Small intestine (tissue), 7 donors: ENCODE data around the gene TOMM40L. TPM values are rescaled to one million over a fixed set of nuclear protein-coding genes. Genes with fewer than 3 reads are reported as not detected.

Source experiments
- DNase-seq, 2 donors: peaks; one replicate each; pipeline versions ENCODE4 v3.0.0 to v3.0.0-alpha.2; 2013
- FAIRE-seq: peaks from 2 replicates; lab custom pipeline; 2012; peaks lifted over from hg19 to GRCh38; lab: Jason Lieb, UNC
- H3K27ac ChIP-seq, 3 donors: one replicate each; pipeline ENCODE4 v1.5.1; 2013; ENCODE audit warnings: low read length in 2 of 3, mild to moderate bottlenecking in 2 of 3, control low read depth in 1 of 3, inconsistent platforms in 1 of 3, low read depth in 1 of 3, moderate library complexity in 1 of 3
- H3K27me3 ChIP-seq, 3 donors: one replicate each; pipeline ENCODE4 v1.6.1; 2013; ENCODE audit warnings: low read length in 3 of 3, inconsistent platforms in 1 of 3; ENCODE audit not compliant: control insufficient read depth in 3 of 3, insufficient read depth in 3 of 3
- H3K36me3 ChIP-seq, 3 donors: one replicate each; pipeline ENCODE4 v1.6.1; 2013; ENCODE audit warnings: low read length in 3 of 3, inconsistent platforms in 1 of 3, low read depth in 1 of 3, mild to moderate bottlenecking in 1 of 3, moderate library complexity in 1 of 3; ENCODE audit not compliant: control insufficient read depth in 3 of 3, insufficient read depth in 2 of 3
- H3K4me1 ChIP-seq, 3 donors: one replicate each; pipeline ENCODE4 v1.6.1; 2013; ENCODE audit warnings: low read length in 2 of 3, inconsistent platforms in 1 of 3, low read depth in 1 of 3, mild to moderate bottlenecking in 1 of 3, moderate library complexity in 1 of 3; ENCODE audit not compliant: control insufficient read depth in 3 of 3, insufficient read depth in 2 of 3
- H3K4me3 ChIP-seq, 3 donors: one replicate each; pipeline ENCODE4 v1.5.1; 2013; ENCODE audit warnings: low read length in 3 of 3, control low read depth in 1 of 3, inconsistent platforms in 1 of 3, low read depth in 1 of 3, mild to moderate bottlenecking in 1 of 3, moderate library complexity in 1 of 3
- H3K9me3 ChIP-seq, 2 donors: one replicate each; pipeline ENCODE4 v1.6.1; 2013; ENCODE audit warnings: low read depth in 1 of 2, low read length in 1 of 2; ENCODE audit not compliant: control insufficient read depth in 2 of 2, insufficient read depth in 1 of 2
- WGBS, 3 donors: extraction: QIAGEN DNeasy Blood & Tissue Kit; methylation state at CpG; one replicate each; pipeline ENCODE4 v1.1.7; 2013; 5-methylcytosine and 5-hydroxymethylcytosine counted together
- polyA plus RNA-seq, 4 donors: library from polyadenylated mRNA; stranded (reverse) in 3 of 4; unstranded in 1 of 4; fragments of 200-250 nt in 3 of 4; fragments of 120-200 nt in 1 of 4; gene quantifications; one replicate each; pipeline versions ENCODE4 v1.2.1 to v1.2.3, GENCODE V29; 2013
- donor health status: healthy with polysubstance abuse.
- donor health status: control.
- donor health status: control.
- donor health status: Bipolar disorder and iron deficiency.
- donor health status: healthy.

The TOMM40L gene
- polyA plus RNA-seq, 4 donors = 12.4 to 32.9 (median 22.1) TPM

- Histone ChIP-seq H3K4me1 (peaks cover 0 to 6% (median 3%) of the 10 kb centered on the region in 3 donors), H3K4me3 (no peak overlapping the region), H3K27me3 (peaks cover 0 to 4% (median 0%) of the 10 kb centered on the region in 3 donors), H3K27ac (no peak overlapping the region), H3K36me3 (peaks cover 0 to 13% (median 0%) of the 10 kb centered on the region in 3 donors), H3K9me3 (no peaks in the 10 kb centered on the region)
- FAIRE-seq = no peak
- no peak for DNase-seq
- WGBS, 3 donors = 79 to 92% (median 81%) methylated on average over 19 to 21 of the region's 21 CpGs
Observed at GRCh38 chr1:161193561-161194235, 32.2 kb upstream of the TOMM40L start.

DNA sequence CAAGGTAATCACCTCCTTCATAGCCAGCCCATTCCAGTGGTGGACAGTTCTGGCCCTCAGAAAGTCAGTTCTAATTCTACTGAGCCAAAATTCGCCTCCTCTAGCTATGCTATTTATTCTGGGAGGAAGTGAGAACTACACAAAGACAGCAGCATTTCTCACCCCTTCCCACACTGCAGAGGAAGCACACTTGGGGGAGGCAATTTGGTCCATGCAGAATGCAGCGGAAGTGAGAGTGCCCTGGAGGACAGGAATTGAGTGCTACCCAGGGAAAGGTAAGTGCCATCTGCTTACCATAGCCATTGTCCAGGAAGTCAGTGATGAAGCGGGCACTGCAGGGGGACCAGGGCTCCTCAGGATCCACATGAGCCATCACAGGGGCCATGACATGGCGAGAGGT, 30.7 kb upstream of the TOMM40L start:
- H3K9me3 ChIP-seq = no peaks in the 10 kb centered on the region
- peak overlapping the region in 1 of 3 donors; percentile 29 for H3K27ac ChIP-seq
- peaks cover 0 to 13% (median 0%) of the 10 kb centered on the region in 3 donors for H3K36me3 ChIP-seq
- FAIRE-seq (no peak), DNase-seq (no peak)
- WGBS, 3 donors = 79 to 81% (median 80%) methylated on average over 4 of the region's 4 CpGs
- peaks cover 0 to 4% (median 0%) of the 10 kb centered on the region in 3 donors for H3K27me3 ChIP-seq
- H3K4me3 ChIP-seq = no peak overlapping the region
- peaks cover 0 to 16% (median 3%) of the 10 kb centered on the region in 3 donors for H3K4me1 ChIP-seq

DNA sequence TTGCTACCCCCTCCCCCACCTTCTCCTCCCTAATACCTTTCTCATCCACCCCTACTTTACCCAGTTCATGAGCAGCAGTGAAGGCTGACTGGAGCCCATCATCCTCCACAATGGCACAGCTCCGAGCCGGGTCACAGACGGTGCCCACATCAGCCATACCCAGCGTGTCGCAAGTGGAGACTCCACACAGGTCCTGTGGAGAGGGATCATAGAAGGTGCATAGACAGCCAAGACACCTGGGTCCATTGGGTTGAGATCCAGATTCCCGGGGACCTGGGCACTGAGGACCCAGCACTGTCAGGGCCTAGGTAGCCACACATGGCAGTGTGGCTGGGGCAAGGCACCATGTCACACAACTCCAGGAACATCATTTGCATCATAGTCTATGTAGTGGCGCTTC, 29.7 kb upstream of the TOMM40L start:
- Histone ChIP-seq H3K4me1 (peaks cover 0 to 25% (median 3%) of the 10 kb centered on the region in 3 donors), H3K27me3 (peaks cover 0 to 3% (median 0%) of the 10 kb centered on the region in 3 donors), H3K27ac (peak overlapping the region in 2 of 3 donors; percentile 66 to 98), H3K9me3 (no peaks in the 10 kb centered on the region), H3K4me3 (no peak overlapping the region), H3K36me3 (peaks cover 0 to 10% (median 0%) of the 10 kb centered on the region in 3 donors)
- WGBS, 3 donors = 93 to 97% (median 95%) methylated on average over 7 of the region's 7 CpGs
- DNase-seq = no peak
- no peak for FAIRE-seq

DNA sequence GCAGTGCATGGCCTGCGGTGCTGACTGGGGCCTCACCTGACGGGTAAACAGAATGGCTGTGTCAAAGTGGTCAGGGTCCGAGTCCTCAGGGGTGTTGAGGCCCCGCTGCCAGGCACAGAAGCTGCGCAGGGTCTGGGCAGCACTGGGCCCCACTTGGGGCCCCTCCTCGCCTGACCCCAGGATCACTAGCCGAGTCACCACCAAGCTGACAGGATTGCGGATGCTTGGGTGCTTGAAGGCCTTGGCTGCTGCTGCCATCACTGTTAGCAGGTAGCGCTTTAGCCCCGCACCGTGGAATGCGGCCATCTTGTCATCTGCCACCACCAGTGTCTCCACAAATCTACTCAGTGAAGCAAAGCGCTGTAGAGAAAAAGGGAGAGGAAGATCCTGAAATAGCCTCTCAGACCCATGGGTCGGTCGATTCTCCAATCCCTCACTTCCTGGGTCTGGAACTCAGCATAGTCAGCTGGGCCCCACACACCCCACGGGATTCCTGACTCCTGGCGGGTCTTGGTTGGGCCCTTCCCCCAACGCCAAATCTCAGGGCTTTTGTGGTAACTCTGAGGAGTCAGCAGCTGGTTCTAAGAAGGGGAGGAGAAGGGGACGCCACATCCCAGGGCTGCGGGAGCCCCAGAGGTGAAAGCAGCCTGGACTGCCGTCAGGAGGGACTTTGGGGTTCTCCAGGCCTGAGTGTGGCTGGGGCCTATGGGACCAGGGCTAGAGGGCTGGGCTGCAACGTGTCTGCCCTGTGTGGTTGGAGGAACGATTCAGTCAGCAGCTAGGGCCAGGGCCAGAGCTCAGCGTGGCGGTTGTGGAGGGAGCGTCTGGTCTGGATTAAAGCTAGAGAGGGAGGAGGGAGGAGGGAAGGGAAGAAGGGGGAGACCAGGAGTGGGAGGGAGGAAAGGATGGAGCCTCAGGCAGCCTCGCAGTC, 29.1 kb upstream of the TOMM40L start:
- Histone ChIP-seq H3K27me3 (no peaks in the 10 kb centered on the region), H3K4me3 (peak overlapping the region in 1 of 3 donors; percentile 28), H3K9me3 (no peaks in the 10 kb centered on the region), H3K27ac (peak overlapping the region in 2 of 3 donors; percentile 66 to 98), H3K36me3 (peaks cover 0 to 5% (median 0%) of the 10 kb centered on the region in 3 donors), H3K4me1 (peaks cover 0 to 32% (median 7%) of the 10 kb centered on the region in 3 donors)
- no peak for FAIRE-seq
- WGBS, 3 donors = 70 to 90% (median 86%) methylated on average over 27 of the region's 27 CpGs
- DNase-seq = peak in 1 of 2 donors; percentile 28

DNA sequence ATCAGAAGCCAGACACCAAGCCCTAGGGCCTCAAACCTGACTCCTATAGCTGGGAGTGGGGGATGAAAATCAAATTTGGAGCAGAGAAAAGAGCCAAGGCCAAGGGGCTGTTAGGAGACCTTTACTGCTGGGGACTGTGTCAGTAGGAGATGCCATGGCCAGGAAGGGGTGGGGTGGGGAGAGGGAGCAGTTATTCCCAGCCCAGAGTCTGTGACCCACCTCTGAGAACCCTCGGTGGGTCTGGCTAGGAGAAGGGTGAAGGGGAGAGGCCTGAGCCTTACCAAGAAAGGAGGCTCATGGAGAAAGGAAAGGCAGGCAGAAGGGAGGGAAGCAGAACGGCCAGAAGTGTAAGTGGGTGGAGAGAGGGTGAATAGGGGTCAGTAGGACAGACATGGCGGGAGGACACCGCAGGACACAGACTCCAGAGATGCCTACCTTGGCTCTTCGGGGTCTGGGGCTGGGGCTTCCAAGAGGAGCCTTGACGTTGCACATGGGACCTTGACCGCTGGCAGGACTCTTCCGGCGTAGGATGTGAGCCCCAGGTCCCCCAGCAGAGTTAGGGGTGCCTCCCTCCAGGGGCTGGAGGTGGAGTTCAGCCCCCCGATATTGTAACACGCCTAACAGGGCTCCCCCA, 28.2 kb upstream of the TOMM40L start:
- peaks cover 0 to 34% (median 7%) of the 10 kb centered on the region in 3 donors for H3K4me1 ChIP-seq
- peaks cover 0 to 2% (median 0%) of the 10 kb centered on the region in 3 donors for H3K36me3 ChIP-seq
- no peak for DNase-seq
- H3K27ac ChIP-seq = peak overlapping the region in 2 of 3 donors; percentile 66 to 98
- 57 to 84% (median 70%) methylated on average over 11 of the region's 11 CpGs for WGBS, 3 donors
- no peak for FAIRE-seq
- peak overlapping the region in 2 of 3 donors; percentile 7 to 28 for H3K4me3 ChIP-seq
- no peaks in the 10 kb centered on the region for H3K27me3 ChIP-seq
- H3K9me3 ChIP-seq = no peaks in the 10 kb centered on the region

DNA sequence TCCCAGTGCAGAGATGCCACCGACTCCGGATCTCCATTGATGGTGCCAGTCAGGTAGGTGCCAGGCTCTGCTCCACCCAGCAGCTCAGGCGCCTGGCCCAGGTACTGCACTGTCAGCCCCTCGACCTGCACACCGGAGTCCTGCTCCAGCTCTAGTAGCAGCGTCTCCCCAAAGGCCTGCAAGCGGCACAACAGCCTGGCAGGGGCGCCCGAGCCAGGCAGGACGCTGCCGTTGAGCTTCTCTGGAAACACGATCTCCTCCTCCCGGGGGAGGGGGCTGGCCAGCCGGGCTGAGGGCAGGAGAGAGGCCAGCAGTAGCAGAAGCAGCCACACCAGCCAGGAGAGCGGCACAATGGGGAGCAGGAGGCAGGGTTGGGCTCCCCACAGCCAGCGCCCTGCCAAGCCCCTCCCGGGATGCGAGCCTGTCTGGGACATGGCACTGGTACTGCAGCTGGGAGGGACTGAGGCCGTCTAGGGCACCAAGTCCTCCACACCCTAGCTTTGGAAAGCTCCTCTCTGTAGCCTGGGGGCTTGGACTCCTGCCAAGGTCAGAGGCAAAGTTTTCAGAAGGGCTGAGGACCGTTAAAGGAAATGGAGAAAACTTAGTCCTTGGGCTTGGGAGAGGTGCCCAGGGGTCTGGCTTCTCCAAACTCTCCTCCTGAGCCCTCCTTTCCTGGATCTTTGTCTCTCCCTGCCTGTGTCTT, 27.5 kb upstream of the TOMM40L start:
- DNase-seq (no peak), FAIRE-seq (no peak)
- H3K27me3 ChIP-seq = no peaks in the 10 kb centered on the region
- WGBS, 3 donors = 22 to 45% (median 37%) methylated on average over 20 of the region's 20 CpGs
- H3K4me3 ChIP-seq = peak overlapping the region in 2 of 3 donors; percentile 7 to 28
- H3K4me1 ChIP-seq = peaks cover 0 to 37% (median 10%) of the 10 kb centered on the region in 3 donors
- H3K36me3 ChIP-seq = peaks cover 0 to 4% (median 0%) of the 10 kb centered on the region in 3 donors
- no peaks in the 10 kb centered on the region for H3K9me3 ChIP-seq
- peak overlapping the region in 2 of 3 donors; percentile 38 to 98 for H3K27ac ChIP-seq

DNA sequence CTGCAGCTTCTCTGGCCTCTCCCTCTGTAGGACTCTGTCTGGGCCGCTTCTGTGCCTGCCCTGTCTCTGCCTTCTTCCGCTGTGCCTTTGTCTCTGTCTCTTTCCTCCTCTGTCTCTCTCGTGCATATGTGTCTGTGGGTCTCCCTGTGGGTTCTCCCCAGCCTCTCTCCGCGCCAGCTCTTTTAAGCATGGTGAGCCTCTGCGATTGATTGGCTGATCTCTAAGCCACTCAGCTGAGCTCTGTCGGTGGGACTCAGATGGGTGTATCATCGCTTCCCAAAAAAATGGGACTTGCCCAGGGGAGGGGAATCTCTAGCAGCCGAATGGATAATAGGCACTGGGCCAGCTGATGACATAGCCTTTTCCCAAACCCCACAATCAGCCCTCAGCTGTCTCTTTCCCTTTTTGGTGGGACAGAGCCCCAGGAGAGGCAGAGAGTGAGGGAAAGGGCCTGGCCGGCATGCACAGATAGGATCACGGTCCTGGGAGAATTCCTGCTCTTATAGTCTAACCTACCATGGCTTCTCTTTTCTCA, 26.9 kb upstream of the TOMM40L start, which contains the start of gene ADAMTS4:
ADAMTS4 (minus strand) TSS at position 158 of the 535 bp plus-strand sequence. CDS start 427 bp downstream, outside the sequence.
- H3K9me3 ChIP-seq = no peaks in the 10 kb centered on the region
- peaks cover 0 to 42% (median 12%) of the 10 kb centered on the region in 3 donors for H3K4me1 ChIP-seq
- DNase-seq = peak in 1 of 2 donors; percentile 46
- no peak for FAIRE-seq
- peak within 1 kb of the TSS in 2 of 3 donors; percentile 94 to 98 for H3K27ac ChIP-seq
- peaks cover 0 to 9% (median 0%) of the 10 kb centered on the region in 3 donors for H3K36me3 ChIP-seq
- peak within 1 kb of the TSS in 2 of 3 donors; percentile 7 to 28 for H3K4me3 ChIP-seq
- no peaks in the 10 kb centered on the region for H3K27me3 ChIP-seq
- WGBS, 3 donors = 53 to 75% (median 71%) methylated on average over 11 of the region's 11 CpGs
